HFFc6 (cell line): ENCODE data around the gene TMEM190. TPM values are rescaled to one million over a fixed set of nuclear protein-coding genes. Genes with fewer than 3 reads are reported as not detected.

Experiments
- DNase-seq: peaks from one replicate; pipeline ENCODE4 v3.0.0-alpha.2; 2018
- H3K27ac Mint-ChIP-seq: 2 replicates; pipeline ENCODE4 v1.8.0; 2020; ENCODE audit warnings: mild to moderate bottlenecking, mixed read lengths
- H3K27me3 Mint-ChIP-seq: 2 replicates; pipeline ENCODE4 v1.8.0; 2021; ENCODE audit warnings: mild to moderate bottlenecking, moderate library complexity, mixed read lengths; ENCODE audit not compliant: insufficient read depth
- H3K36me3 Mint-ChIP-seq: 2 replicates; pipeline ENCODE4 v1.8.0; 2021; ENCODE audit warnings: low read depth, mixed read lengths
- H3K4me1 Mint-ChIP-seq: 2 replicates; pipeline ENCODE4 v1.8.0; 2020; ENCODE audit warnings: low read depth, mixed read lengths
- H3K4me3 Mint-ChIP-seq: 2 replicates; pipeline ENCODE4 v1.8.0; 2020; ENCODE audit warnings: mild to moderate bottlenecking, moderate library complexity, mixed read lengths
- H3K9me3 Mint-ChIP-seq: 2 replicates; pipeline ENCODE4 v1.8.0; 2020; ENCODE audit warnings: mild to moderate bottlenecking, mixed read lengths
- total RNA-seq, 6 experiments: library from RNA; stranded (reverse); fragmentation: NEBNext Ultra II Directional; extraction: Animal tissue kit (Norgen Biotek cat#: 25700); gene quantifications; 2 replicates in 1 of 6; 3 replicates in 5 of 6; pipeline ENCODE4 v1.2.3, GENCODE V29; 2021
- TF ChIP-seq, protein P1 (sequence below): fragments of 200-600 bp; sonication (generic); IDR thresholded peaks from 2 replicates; pipeline ENCODE4 v1.5.0; 2021; ENCODE audit warnings: antibody characterized with exemption, mild to moderate bottlenecking

TMEM190 gene
- total RNA-seq, 6 experiments from 2014 or later: 0.33 to 1.1 (median 0.61) TPM; not detected in 3

DNA sequence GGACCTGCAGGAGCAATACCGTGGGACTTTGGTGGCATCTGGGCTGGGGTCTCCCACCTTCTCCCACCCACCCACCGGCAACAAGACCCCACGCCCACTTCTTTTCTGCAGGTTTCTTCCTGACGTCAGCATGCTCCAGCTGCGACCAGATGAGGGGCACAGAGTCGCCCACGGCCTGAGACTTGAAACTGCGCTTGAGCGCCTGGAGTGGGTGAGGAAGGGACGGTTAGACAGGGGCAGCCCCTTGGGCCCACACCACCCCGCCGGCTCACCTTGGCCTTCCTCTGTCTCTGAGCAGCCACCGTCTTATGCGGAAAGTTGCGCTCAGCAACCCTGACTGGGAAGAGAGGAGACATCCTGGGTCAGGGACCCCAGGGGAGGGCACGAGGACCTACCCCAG, 15.7 kb upstream of the TMEM190 start:
- TF ChIP-seq, protein P1, sequence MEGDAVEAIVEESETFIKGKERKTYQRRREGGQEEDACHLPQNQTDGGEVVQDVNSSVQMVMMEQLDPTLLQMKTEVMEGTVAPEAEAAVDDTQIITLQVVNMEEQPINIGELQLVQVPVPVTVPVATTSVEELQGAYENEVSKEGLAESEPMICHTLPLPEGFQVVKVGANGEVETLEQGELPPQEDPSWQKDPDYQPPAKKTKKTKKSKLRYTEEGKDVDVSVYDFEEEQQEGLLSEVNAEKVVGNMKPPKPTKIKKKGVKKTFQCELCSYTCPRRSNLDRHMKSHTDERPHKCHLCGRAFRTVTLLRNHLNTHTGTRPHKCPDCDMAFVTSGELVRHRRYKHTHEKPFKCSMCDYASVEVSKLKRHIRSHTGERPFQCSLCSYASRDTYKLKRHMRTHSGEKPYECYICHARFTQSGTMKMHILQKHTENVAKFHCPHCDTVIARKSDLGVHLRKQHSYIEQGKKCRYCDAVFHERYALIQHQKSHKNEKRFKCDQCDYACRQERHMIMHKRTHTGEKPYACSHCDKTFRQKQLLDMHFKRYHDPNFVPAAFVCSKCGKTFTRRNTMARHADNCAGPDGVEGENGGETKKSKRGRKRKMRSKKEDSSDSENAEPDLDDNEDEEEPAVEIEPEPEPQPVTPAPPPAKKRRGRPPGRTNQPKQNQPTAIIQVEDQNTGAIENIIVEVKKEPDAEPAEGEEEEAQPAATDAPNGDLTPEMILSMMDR: no peak
- no peak overlapping the region for H3K27ac Mint-ChIP-seq
- no peak overlapping the region for H3K4me3 Mint-ChIP-seq
- no peaks in the 10 kb centered on the region for H3K9me3 Mint-ChIP-seq
- H3K36me3 Mint-ChIP-seq: no peaks in the 10 kb centered on the region
- no peaks in the 10 kb centered on the region for H3K4me1 Mint-ChIP-seq
- H3K27me3 Mint-ChIP-seq: peaks cover 10% of the 10 kb centered on the region
- DNase-seq: no peak

DNA sequence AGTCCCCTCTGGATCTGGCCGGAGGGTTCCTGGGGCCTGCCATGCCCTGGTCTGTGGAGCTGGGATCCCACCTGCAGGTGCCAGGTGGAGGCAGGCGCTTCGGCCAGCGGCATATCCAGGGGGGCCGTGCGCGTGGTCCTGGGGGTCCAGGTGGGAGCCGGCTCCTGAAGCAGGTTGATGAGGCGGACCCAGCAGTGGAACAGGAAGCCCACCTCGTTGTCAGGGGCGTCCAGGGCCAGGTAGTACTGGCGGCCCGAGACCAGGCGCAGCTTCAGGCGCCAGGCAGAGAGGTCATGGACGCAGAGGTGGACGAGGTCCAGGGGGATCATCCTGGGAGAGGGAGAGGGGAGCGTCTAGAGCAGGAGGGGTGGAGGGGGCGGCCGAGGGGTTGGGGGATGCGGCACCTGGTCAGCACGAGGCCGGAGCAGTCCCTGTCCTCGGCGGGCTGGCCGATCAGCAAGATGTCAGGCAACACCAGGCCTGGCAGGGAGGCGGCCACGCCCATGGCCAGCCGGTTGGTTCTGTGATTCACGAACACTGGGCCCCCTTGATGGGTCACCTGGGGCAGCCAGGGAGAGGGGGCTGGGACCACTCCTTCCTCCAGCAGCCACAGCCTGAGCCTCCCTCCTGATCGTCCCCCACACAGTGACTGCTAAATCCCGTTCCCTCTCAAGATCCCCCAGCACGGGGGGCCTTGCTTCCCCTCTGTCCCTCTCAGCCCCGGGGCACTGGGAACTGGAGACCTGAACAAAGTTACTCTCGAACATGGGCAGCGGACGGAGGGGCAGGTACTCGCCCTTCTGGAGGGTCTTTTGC, 14.2 kb upstream of the TMEM190 start:
- peaks cover 6% of the 10 kb centered on the region for H3K27me3 Mint-ChIP-seq
- no peak overlapping the region for H3K4me3 Mint-ChIP-seq

DNA sequence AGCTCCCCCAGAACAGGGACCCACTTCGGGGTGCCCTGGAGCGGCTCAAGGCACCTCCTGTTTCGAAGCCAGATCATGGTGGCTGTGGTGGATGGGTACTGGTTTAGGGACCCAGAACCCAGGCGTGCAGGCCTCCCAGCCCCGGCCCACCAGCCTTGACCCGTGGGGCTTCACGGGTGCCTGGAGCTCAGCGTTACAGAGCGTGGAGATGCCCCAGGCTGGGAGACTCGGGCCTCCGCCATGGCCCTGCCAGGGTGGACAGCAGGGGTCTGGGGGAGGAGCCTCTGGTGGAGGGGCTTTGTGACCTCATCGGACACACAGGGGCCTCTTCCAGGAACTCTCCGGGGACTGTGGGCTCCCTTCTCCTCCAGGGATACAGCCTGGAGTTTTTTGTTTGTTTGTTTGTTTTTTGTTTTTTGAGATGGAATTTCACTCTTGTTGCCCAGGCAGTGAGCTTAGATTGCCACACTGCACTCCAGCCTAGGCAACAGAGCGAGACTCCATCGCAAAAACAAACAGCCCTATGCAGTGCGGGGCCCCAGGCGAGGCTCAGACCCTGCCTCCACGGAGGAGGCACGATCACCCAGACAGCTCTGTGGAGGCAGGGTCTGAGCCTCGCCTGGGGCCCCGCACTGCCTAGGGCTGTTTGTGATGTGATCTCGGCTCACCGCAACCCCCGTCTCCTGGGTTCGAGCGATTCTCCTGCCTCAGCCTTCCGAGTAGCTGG, 13.5 kb upstream of the TMEM190 start, which contains the start of gene GARIN5B:
Gene GARIN5B (minus strand): TSS at position 271 of the 727 bp plus-strand sequence. CDS start 194 bp downstream, at position 77.
- peaks cover 8% of the 10 kb centered on the region; the same call in 1 of the 2 replicates for H3K36me3 Mint-ChIP-seq
- no peak within 1 kb of the TSS for H3K4me3 Mint-ChIP-seq
- peak within 1 kb of the TSS; percentile 57 for H3K27ac Mint-ChIP-seq
- H3K9me3 Mint-ChIP-seq: no peaks in the 10 kb centered on the region
- TF ChIP-seq, protein P1: no peak
- peaks cover 4% of the 10 kb centered on the region; the same call in 1 of the 2 replicates for H3K27me3 Mint-ChIP-seq
- DNase-seq: no peak
- H3K4me1 Mint-ChIP-seq: no peaks in the 10 kb centered on the region

More for the DNA sequence above, 14.2 kb upstream of the TMEM190 start:
- H3K27ac Mint-ChIP-seq: no peak overlapping the region
- DNase-seq: no peak
- no peaks in the 10 kb centered on the region for H3K4me1 Mint-ChIP-seq
- TF ChIP-seq, protein P1: no peak
- H3K9me3 Mint-ChIP-seq: no peaks in the 10 kb centered on the region
- peaks cover 4% of the 10 kb centered on the region; the same call in 1 of the 2 replicates for H3K36me3 Mint-ChIP-seq

DNA sequence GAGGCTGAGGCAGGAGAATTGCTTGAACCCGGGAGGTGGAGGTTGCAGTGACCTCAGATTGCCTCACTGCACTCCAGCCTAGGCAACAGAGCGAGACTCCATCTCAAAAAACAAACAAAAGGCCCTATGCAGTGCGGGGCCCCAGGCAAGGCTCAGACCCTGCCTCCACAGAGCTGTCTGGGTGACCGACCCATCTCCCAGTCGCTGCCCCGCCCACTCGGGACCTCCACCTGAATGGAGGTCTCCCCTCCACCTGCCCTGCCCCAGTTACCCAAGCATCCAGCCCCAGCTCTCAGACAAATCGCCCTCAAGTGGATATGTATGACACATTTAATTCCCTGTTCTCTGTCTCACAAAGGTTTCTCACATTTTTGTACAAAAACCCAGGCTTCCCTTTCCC, 11.4 kb upstream of the TMEM190 start:
- no peaks in the 10 kb centered on the region for H3K9me3 Mint-ChIP-seq
- H3K4me1 Mint-ChIP-seq: no peaks in the 10 kb centered on the region
- peak overlapping the region; percentile 18; the same call in 1 of the 2 replicates for H3K27ac Mint-ChIP-seq
- H3K36me3 Mint-ChIP-seq: peaks cover 8% of the 10 kb centered on the region; the same call in 1 of the 2 replicates
- no peak for DNase-seq
- peaks cover 4% of the 10 kb centered on the region; the same call in 1 of the 2 replicates for H3K27me3 Mint-ChIP-seq
- no peak overlapping the region for H3K4me3 Mint-ChIP-seq
- TF ChIP-seq, protein P1: no peak

DNA sequence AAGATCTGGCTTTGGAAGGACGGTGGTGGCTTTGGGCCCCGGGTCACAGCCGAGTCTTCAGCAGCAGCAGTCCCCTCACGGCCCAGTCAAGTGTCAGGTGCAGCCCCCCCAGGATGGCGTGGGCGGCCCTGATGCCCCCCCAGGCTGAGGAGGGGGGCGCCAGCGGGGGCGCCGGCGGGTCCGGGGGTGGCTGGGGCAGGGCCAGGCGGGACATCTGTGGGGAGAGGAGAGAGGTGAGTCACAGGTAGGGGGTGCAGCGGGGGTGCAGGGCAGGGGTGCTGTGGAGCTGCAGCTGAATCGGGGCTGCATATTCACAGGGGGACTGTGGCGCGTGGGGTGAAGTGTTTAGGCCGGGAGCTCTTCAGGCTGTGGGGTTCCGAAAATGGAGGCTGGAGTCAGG, 10.7 kb upstream of the TMEM190 start:
- TF ChIP-seq, protein P1: no peak
- H3K27me3 Mint-ChIP-seq: peaks cover 4% of the 10 kb centered on the region; the same call in 1 of the 2 replicates
- peaks cover 6% of the 10 kb centered on the region for H3K4me1 Mint-ChIP-seq
- no peak overlapping the region for H3K4me3 Mint-ChIP-seq
- DNase-seq: no peak
- no peaks in the 10 kb centered on the region for H3K9me3 Mint-ChIP-seq
- H3K36me3 Mint-ChIP-seq: peaks cover 8% of the 10 kb centered on the region; the same call in 1 of the 2 replicates
- no peak overlapping the region for H3K27ac Mint-ChIP-seq
